Activated T-cell treated with anti-CD3 and anti-CD28 coated beads for 48 hours (primary cell): ENCODE data around the gene CPTP.

Experiments used
- DNase-seq: peaks from one replicate; pipeline ENCODE4 v3.0.0-alpha.2; 2020; ENCODE audit warnings: low read depth

Gene CPTP

DNA sequence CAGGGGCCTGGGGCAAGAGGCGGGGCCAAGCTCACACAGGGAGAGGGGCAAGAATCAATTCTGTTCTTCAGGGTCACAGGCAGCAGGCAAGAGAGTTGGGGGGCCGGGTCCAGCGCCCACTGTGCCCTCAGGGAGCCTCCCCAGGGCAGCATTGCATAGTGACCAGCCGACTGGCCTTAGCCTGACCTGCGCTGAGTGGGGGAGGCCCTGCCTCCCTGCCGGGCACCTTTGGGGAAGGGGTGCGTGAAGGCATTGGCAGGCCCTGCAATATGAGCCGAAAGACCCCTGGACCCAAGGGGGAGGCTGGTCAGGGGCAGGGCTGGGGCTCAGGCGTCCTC, 32.2 kb upstream of the CPTP start:
- DNase-seq: no peak

DNA sequence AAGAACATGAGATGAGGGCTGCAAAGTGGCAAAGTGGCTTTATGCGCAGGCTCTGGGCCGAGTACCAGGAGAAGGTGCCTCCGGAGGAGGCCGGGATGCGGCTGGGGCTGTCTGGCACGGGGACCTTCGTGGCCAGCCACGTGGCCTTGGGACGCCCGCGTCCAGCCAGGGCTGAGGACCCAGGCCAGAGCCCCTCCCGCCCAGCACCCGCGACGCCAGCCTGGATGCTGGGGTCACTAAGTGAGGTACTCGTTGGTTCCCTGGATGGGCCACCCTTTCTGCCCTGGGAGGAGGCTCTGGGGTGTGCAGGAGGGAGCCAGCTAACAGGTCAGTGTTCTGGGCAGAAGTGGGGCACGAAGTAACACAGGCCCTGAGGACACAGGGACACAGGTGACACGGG, 31.8 kb upstream of the CPTP start:
- DNase-seq: no peak

DNA sequence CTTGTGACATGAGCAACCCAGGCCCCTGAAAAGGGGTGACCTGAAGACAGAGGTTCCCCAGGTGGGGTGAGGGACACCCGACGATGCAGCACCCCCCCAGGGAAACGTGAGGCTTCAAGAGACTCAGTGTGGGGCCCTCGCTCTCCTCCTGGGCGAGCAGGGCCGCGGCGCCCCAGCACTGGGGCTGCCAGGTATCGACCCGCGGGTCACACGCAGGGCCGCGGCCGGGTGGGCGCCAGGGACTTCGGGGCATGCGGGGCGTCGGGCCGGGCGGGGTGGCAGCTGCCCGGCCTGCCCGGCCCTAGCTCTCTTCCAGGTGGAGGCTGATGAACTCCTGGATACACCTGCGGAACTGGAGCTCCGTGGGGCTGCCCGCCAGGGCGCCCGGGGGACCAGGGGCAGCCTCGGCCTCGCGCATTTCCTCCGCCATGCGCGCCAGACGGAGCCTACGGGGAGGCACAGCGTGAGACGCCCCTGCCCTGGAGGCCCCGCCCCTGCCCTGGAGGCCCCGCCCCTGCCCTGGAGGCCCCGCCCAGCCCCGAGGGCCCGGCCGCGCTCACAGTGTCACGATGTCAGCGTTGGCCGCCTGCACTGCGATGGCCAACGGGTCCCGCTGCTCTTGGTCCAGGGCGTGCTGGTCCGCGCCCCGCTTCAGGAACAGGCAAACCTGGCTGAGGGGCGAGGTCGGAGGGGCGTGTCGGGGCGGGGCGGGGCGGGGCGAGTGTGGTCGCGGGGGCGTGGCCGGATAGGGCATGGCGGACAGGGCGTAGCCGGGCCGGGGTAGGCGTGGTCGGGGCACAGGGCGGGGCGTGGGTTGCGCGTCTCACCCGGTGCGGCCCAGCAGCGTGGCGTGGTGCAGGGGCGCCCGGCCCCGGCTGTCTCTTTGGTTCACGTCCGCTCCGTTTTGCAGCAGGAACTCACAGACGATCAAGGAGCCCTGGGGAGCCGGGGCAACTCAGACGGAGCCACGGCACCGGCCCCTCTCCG, 31.0 kb upstream of the CPTP start:
- no peak for DNase-seq

DNA sequence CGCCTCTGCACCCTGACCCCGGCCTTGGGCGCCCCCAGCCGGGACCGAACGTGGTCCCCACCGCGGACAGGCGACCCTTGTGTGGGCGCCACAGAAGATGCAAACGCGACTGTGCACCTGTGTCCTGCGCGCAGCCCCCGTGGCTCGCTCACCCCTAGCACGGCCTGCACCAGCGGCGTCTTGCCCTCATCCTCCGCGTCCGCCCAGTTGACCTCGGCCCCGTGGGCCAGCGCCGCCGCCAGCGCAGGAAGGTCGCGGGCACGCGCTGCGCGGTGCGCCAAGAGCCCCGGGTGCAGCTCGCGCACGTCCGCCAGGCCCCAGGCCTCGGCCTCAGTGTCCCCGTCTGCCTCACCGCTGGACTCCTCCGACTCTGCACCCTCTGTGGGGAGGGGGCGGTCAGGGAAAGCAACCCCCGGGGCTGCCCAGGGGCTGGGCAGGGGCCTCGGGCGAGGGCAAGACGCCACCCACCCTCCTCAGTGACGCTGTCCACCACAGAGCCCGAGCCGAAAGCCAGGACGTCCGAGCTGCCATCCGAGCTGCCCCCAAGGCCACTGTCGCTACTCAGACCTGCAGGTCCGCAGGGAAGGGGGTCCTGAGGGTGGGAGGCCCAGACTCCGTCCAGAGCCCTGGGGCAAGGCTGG, 30.2 kb upstream of the CPTP start:
- no peak for DNase-seq

DNA sequence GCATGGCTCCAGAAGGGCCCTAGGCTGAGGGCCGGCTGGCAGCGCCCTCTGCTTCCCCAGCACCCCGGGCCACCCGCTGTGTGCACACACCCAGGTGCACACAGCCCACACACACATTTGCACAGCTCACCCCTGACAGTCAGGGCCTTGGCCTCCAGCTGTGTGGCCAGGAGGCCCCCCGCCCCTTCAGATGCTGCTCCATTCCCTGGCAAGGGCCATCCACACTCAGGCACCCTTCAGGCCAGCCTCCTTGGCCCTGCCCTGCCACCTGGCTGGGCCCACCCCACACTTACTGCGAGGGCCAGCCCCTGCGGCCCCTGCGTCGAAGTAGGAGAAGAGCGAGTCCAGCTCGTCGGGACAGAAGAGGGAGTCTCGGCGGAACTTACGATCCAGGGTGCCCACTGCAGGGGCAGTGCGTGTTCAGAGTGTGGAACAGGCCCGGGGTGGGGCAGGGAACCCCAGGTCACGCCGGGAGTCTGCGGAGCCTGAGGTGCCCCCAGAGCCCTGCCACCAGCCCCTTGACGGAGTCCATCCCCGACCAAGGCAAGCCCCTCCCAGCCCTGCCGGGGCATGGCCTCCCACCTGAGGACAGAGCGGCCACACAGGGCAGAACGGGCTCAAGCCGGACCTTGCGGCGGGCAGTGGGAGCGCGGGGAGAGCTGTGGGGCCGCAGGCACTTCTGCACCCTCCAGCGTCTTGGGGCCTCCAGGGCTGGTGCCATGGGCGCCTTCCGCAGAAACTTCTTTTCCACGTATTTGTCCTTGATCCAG, 29.3 kb upstream of the CPTP start:
- DNase-seq: no peak

DNA sequence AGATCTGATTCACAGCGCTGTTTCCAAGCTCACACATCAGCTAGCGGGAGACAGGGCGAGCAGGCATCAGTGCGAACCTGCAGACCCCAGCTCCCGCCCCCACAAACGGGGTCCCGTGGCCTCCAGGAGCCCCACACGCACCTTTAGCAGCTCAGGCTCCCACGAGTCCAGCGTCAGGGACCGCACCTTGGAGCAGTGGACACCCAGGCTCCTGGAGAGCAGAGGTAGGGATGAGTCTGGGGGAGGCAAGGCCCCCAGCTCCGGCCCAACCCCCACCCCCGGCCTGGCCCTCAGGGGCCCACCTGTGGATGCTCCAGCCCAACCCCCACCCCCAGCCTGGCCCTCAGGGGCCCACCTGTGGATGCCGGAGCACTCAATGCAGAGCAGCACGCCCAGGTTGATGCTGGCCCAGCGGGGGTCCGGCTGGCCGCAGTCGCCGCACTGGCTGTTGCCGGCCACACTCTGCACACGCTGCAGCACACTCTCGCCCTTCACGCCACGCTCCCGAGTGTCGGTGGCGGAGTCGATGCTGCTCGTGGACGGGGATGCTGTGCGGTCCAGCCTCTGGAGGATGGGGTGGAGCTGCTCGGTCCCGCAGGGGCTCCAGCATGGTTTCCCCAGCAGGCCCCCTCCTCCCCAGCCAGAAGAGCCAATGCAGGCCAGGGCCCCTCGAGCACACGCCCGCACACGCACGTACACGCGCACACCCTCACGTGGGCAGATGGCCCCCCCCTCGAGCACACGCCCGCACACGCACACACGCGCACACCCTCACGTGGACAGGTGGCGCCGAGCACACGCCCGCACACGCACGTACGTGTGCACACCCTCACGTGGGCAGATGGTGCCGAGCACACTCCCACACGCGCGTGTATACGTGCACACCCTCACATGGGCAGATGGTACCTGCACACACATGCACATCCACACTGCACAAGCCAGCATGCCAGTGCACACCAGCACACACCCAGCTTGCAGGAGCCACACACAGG, 28.2 kb upstream of the CPTP start:
- no peak for DNase-seq

DNA sequence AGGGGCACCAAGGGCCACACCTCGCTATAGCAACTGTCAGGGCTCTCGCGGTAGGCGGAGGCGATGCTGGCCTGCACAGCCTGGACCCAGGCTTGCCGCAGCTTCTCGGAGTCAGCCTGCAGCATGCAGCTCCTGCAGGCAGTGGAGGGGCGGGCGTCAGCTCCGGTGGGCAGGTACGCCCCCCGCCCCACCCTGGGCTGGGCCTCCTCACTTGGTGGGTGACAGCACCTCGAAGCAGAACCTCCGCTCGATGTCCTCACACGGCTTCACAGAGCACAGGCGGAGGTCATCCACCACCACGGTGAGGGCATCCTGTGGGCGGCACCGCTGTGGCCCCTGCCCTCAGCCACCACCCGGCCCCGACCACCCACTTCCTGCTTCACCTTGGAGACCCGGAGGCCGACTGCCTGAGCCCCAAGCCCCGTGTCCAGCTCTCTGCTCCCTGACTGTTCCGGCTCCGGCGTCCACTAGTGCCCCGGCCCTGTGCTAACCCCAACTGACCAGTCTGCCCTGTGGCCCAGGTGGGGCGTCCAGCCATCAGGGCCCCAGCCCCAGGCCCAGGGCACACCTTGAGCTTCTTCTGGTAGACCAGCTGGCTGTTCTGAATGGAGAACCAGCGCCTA, 26.7 kb upstream of the CPTP start:
- DNase-seq: no peak

DNA sequence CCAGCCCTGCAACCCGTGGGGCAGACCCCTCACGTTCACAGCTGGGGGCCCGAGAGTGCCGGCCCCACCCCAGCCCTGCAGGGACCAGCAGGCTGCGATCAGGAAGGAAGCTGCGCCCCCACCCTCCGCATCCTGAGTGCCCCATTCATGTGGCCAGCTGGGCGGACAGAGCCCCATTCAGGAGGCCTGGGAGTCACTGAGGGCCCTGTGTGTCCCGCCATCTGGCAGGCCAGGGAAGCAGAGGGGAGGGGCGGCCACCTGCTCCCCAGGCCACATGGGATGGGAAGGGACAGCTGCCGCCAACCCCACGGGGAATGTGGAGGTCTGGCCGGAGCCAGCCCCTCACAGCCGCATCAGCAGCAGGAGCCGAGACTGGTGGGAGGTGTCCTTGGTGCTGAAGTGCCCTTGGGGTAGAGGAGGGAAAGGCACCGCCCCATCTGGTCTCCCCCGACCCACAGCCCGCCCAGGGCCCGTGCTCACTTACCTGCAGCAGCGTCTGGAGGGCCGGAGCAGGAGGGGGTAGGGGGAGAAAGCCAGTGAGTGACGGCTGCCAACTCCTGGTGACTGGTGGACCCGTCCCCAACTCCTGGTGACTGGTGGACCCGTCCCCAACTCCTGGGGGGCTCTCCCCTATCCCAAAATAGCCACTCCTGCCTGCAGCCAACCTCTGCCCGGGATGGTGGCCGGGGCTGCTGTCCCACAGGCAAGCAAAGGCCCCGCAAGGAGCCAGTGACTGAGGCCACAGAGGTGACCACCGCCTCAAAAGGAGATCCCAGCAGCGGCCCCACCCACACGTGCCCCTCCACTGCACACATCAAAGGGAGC, 25.5 kb upstream of the CPTP start:
- DNase-seq: no peak

DNA sequence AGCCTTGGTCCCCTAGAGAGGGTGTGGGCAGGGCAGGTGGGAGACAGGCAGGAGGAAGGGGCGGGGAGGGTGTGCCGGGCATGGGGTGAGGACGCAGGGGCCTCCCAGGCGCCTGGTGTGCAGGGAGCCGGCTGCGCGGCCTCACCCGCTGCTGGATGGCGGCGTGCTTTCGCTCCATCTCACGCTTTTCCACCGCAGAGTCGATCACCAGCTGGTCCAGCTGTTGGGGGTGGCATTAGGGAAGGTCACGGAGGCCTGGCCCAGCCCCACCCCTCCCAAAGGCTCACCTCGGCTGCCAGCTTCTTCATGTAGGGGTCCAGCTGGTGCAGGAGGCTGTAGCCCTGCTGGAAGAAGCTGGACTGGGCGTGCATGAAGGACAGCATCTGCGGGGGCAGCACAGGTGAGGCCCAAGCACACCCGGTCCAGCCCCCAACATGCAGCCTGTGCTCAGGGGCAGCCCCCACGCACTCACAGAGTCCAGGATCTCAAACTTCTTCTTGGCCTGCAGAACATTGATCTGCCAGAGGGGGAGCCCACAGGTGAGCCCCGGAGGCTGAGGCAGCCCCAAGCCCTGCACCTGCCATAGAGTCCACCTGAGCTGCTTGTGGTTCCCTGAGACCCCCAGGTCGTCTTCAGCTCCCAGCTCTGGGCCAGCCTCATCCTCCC, 24.8 kb upstream of the CPTP start:
- DNase-seq: no peak

DNA sequence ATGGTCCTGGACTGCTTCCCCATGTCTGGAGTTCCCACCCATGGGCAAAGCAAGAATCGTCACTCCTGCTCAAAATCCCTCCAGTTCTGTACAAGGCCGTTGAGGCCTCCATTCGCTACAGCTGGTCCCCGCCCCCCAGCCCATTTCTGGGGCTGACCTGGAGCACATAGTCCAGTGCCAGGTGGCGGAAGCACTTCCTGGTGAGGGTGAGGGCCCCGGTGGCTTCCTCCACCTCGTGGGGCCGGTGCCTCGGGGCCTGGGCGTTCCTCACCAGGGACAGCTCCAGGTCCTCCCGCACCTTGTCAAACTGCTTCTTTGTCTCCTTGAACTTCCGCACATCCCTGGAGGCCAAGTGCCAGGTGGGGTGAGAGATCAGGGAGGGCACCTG, 24.3 kb upstream of the CPTP start:
- DNase-seq: no peak

DNA sequence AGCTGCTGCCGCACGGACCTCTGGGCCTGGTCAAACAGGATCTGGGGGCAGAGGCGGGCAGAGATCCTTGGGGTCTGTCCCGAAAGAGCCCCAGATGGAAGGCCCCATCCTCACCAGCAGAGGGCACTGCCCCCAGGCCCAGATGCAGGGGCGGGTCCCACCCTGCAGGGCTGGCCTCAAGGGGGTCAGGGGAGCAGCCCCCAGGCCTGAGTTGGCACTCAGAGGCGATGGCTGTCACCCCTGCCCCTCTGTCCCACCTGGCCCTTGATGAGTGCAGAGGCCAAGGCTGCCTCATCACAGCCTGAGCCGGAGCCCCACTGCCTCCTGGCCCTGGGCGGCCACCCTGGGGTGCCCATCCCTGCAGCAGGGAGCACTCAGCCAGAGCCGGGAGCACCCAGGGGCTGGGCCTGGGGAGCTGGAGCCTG, 22.6 kb upstream of the CPTP start:
- DNase-seq: no peak

DNA sequence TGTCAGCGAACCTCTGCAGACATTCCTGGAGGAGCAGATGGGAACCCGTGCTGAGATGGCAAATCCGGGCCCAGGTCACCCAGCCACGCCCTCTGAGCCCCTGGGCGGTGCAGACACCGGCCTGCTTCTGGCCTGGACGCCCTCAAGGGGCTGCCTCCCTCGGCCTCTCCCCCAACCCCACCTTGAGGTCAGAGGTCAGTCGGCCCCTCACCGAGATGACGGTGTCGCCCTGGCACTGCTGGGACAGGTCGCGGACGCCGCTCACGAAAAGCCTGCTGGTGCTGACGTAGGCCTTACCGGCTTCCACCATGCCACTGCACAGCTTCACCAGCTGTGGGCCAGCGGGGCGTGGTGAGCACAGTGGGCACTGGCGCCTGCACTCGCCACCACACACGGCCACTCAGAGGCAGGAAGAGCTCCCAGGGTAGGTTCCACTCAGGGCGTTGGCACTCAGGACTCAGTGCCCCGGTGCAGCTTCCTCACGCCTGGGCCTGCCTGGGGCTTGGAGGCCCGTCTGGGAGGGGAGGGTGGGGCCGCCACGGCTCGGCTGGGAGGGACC, 21.6 kb upstream of the CPTP start:
- no peak for DNase-seq

DNA sequence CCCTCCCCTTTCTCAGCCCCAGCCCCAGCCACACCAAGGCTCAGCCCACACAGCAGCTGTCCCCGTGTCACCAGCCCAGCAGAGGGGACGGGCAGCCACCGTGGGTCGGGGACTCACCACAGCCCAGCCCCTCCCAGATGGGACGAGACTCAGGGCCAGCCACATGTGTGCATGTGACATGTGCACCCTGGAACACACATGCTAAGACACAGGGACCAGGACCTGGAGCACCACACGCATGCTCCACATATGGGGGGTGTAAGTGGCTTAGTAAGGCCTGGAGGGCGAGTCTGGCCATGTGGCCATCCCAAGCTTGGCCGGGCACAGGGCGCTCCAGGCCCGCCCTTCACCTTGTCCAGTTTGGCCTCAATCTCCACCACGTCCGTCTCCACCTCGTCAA, 20.9 kb upstream of the CPTP start:
- no peak for DNase-seq

DNA sequence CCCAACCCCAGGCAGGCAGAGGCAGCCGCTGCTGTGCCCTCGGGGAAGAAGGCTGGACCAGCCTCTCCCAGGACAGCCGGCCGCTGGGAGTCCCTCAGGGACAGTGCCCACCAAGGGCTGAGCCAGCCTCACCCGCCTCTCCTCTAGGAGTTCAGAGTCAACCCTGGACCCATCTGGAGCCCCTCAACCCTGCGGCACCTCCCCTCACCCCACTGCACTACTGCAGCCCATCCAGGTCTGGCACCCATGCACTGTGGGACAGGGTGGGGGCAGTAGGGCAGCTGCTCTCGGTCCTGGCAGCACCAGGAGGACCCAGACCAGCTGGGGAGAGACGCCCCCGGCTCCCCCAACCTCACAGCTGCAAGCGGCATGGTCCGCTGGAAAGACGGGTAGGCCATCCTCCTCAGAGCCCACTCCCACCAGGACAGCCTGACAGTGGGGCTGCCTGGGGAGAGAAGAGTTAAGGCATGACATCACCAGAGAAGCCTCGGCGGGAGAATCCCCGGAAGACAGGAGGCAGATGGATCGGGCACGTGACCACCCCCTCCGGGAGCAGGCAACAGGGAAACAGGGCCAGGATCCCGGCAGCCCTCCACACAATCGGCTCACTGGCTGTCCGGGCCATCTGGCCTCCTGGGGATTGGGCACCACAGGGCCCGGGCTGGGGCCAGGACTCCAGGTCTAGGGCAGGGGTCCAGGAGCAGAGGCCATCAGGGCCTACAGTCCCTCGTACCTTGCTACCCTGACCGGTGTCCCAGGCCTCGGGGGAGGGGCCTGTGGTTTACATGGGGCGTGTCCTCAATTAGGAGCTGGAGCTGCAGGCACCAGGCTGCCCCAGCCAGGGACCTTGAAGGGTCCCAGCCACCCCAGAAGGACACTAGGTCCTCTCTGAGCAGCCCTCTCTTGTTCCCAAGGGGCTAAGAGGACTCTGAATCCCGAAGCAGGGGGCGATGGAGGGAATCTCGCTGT, 20.0 kb upstream of the CPTP start:
- no peak for DNase-seq

DNA sequence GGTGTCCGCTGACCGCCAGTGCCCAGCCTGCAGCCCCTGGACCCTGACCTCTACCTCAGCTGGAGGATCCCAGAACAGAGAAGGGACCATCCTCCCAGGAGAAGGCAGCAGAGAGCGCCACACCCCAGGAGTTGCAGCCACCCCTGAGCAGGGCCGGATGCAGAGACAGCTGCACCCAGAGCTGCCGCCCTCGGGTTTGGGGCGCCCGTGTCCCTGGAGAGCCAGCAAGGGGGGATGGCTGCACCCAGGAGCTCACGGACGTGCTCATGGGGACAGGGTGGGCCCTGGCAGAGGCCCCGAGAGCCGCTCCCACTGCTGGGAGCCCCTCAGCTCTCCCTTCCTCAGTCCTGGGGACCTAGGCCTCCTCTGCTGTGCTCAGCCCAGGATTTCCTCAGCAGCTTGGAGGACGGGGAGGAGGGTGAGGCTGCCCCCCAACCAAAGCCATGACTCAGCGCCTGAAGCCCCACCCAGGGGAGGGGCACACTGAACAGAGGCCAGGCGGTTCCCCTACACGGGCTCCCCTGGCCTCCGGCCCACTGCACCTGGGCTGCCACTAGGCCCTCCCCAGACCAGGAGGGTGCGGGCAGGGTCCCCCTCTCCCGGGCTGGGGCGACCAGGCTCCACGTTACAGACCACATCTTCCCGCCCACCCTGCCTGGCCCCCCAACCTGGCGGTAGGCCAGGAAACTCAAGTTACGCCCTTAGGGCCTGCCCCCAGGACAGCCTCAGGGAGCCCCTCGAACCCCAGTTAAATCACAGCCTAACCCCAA, 19.1 kb upstream of the CPTP start:
- peak; percentile 62 for DNase-seq

DNA sequence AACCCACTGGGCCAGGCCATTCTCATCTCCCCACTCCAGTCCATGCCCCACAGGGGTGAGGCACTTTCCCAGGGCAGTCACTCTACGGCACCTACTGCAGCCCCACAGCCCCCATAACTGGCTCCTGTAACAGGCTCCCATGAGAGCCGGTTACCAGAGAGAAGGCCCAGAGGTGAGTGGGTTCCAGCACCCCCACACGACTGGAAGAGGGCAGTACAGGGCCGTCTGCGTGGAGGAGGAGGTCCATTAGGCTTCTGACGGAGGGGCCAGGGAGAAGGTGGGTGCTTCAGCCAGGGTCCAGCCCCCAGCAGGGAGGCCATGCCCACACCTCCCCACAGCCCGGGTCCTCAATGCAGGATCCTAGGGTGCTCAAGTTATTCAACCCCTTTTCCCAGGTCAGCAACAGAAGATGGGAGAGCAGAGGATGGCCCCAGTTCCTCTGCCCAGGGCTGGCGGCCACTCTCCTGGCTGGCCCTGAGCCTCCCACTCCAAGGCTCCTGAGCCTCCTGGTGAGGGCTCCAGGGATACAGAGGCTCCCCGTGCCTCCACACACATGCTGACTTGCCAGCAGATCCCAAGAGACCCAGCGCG, 18.4 kb upstream of the CPTP start:
- DNase-seq: no peak

DNA sequence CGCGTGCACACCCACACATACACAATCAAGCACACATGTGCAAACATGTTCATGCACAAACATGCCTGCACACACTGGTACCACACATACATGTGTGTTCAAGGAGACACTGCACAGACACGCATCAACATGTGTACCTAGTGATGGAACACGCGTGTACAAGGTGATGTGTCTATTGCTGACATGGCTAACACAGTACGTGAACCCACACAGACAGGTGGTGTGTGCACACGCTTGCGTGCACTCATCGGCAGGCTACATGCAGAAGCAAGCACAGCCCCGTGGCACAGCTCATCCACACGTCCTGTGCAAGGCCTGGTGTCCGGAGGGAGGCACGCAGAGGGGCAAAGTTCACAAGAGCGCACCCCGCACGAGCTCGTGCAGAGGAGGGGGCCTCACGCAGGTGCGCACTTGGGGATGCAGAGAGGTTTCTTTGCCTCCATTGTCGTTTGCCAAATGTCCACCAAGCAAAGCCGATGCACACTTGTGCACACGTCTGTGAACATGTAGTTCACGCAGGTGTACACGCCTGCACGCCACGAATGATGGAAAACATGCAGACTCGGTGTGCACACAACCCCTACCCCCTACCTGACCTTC, 17.8 kb upstream of the CPTP start:
- no peak for DNase-seq
